ENCODE data around the gene BACE2. TPM values are rescaled to one million over a fixed set of nuclear protein-coding genes. Genes with fewer than 3 reads are reported as not detected.

Gene BACE2
- total and polyA plus RNA-seq, 2 of the 13 experiments (the other 11 are each of a cell fraction or from before 2014, with no cell fraction given): 0.07 to 0.11 TPM

DNA sequence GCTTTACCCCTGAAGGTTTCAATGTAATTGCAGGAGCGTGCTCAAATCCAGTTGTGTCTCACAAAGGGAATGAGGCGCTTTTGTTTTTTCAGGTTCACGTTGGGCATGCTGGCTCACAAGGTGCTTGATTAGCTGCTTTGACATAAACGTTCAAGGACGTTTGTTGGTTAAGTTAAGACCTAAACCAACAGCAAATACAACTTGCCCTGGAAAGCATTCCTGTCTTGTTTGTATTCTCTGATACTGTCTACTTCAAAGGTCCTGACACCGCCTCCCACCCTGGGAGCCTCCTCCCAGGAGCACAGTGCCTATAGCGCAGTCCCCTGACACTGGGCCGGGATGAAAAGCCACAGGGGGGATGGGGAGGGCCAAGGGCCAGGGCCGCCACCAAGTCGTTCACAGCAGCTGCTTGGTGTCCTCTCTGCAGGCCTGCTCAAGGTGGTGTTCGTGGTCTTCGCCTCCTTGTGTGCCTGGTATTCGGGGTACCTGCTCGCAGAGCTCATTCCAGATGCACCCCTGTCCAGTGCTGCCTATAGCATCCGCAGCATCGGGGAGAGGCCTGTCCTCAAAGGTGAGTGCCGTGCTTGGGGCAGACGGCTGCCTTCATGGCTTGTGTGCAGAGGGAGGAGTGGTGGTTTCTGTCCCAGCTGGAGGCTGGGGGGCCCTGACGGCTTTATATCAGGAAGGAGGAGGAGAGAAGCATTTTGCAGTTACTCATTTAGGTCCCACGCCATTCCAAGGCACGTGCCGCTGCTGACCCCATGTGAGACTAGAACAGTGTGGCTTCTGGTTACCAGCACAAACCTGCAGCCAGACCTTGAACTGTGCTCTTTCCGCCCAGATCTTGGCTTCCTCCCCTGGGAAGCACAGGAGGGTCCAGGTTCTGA is 154.8 kb downstream of the BACE2 start (continued):
- TF ChIP-seq, protein P1, sequence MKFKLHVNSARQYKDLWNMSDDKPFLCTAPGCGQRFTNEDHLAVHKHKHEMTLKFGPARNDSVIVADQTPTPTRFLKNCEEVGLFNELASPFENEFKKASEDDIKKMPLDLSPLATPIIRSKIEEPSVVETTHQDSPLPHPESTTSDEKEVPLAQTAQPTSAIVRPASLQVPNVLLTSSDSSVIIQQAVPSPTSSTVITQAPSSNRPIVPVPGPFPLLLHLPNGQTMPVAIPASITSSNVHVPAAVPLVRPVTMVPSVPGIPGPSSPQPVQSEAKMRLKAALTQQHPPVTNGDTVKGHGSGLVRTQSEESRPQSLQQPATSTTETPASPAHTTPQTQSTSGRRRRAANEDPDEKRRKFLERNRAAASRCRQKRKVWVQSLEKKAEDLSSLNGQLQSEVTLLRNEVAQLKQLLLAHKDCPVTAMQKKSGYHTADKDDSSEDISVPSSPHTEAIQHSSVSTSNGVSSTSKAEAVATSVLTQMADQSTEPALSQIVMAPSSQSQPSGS (CRISPR knock-in tag; IDR thresholded peaks at IDR 0.05): peak; percentile 79
- TF ChIP-seq HMG20B (CRISPR knock-in tag; conservative IDR thresholded peaks at IDR 0.05) (peak; percentile 95), PRPF4 (IDR thresholded peaks at IDR 0.05; ENCODE audit: low read depth, low read length, poor library complexity, severe bottlenecking) (no peak), ZNF883 (CRISPR knock-in tag; IDR thresholded peaks at IDR 0.05; ENCODE audit: not compliant biosample characterization) (peak; percentile 81), CEBPG (CRISPR knock-in tag; IDR thresholded peaks at IDR 0.05) (peak; percentile 49), EED (CRISPR knock-in tag; IDR thresholded peaks at IDR 0.05) (no peak), ZNF317 (CRISPR knock-in tag; IDR thresholded peaks at IDR 0.05) (peak; percentile 76), POLR2G (IDR thresholded peaks at IDR 0.05; ENCODE audit: low read depth, low read length) (peak; percentile 67), ZNF264 (CRISPR knock-in tag; IDR thresholded peaks at IDR 0.05) (peak; percentile 79), MEF2D (CRISPR knock-in tag; IDR thresholded peaks at IDR 0.05) (peak; percentile 43; the same call in 1 of the 2 replicates)
- TF ChIP-seq, protein P2, sequence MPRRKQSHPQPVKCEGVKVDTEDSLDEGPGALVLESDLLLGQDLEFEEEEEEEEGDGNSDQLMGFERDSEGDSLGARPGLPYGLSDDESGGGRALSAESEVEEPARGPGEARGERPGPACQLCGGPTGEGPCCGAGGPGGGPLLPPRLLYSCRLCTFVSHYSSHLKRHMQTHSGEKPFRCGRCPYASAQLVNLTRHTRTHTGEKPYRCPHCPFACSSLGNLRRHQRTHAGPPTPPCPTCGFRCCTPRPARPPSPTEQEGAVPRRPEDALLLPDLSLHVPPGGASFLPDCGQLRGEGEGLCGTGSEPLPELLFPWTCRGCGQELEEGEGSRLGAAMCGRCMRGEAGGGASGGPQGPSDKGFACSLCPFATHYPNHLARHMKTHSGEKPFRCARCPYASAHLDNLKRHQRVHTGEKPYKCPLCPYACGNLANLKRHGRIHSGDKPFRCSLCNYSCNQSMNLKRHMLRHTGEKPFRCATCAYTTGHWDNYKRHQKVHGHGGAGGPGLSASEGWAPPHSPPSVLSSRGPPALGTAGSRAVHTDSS (CRISPR knock-in tag; conservative IDR thresholded peaks at IDR 0.05): no peak
- TF ChIP-seq, protein P3, sequence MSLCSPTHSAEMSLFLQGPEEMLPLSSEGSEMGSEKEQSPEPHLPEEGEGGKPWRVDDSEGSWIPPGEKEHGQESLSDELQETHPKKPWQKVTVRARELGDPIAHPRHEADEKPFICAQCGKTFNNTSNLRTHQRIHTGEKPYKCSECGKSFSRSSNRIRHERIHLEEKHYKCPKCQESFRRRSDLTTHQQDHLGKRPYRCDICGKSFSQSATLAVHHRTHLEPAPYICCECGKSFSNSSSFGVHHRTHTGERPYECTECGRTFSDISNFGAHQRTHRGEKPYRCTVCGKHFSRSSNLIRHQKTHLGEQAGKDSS (CRISPR knock-in tag; IDR thresholded peaks at IDR 0.05; ENCODE audit: borderline replicate concordance, low read depth): no peak
- TF ChIP-seq, protein P4, sequence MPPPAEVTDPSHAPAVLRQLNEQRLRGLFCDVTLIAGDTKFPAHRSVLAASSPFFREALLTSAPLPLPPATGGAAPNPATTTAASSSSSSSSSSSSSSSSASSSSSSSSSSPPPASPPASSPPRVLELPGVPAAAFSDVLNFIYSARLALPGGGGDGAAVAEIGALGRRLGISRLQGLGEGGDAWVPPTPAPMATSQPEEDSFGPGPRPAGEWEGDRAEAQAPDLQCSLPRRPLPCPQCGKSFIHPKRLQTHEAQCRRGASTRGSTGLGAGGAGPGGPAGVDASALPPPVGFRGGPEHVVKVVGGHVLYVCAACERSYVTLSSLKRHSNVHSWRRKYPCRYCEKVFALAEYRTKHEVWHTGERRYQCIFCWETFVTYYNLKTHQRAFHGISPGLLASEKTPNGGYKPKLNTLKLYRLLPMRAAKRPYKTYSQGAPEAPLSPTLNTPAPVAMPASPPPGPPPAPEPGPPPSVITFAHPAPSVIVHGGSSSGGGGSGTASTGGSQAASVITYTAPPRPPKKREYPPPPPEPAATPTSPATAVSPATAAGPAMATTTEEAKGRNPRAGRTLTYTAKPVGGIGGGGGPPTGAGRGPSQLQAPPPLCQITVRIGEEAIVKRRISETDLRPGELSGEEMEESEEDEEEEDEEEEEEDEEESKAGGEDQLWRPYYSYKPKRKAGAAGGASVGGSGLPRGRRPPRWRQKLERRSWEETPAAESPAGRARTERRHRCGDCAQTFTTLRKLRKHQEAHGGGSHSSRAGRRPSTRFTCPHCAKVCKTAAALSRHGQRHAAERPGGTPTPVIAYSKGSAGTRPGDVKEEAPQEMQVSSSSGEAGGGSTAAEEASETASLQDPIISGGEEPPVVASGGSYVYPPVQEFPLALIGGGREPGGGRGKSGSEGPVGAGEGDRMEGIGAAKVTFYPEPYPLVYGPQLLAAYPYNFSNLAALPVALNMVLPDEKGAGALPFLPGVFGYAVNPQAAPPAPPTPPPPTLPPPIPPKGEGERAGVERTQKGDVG (CRISPR knock-in tag; IDR thresholded peaks at IDR 0.05; ENCODE audit: borderline replicate concordance): no peak
- TF ChIP-seq, protein P5, sequence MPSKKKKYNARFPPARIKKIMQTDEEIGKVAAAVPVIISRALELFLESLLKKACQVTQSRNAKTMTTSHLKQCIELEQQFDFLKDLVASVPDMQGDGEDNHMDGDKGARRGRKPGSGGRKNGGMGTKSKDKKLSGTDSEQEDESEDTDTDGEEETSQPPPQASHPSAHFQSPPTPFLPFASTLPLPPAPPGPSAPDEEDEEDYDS (CRISPR knock-in tag; IDR thresholded peaks at IDR 0.05): peak; percentile 68
- TF ChIP-seq, protein P6, sequence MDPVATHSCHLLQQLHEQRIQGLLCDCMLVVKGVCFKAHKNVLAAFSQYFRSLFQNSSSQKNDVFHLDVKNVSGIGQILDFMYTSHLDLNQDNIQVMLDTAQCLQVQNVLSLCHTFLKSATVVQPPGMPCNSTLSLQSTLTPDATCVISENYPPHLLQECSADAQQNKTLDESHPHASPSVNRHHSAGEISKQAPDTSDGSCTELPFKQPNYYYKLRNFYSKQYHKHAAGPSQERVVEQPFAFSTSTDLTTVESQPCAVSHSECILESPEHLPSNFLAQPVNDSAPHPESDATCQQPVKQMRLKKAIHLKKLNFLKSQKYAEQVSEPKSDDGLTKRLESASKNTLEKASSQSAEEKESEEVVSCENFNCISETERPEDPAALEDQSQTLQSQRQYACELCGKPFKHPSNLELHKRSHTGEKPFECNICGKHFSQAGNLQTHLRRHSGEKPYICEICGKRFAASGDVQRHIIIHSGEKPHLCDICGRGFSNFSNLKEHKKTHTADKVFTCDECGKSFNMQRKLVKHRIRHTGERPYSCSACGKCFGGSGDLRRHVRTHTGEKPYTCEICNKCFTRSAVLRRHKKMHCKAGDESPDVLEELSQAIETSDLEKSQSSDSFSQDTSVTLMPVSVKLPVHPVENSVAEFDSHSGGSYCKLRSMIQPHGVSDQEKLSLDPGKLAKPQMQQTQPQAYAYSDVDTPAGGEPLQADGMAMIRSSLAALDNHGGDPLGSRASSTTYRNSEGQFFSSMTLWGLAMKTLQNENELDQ (CRISPR knock-in tag; IDR thresholded peaks at IDR 0.05; ENCODE audit: borderline replicate concordance): no peak
